Nephron (organoid): ENCODE measurements around the gene PPP1R12C.

Experiments
- H3K27ac Mint-ChIP-seq, 3 experiments: 2 replicates each; pipeline ENCODE4 v1.8.0; 2020; ENCODE audit warnings: mixed read lengths in 3 of 3, mild to moderate bottlenecking in 2 of 3, moderate library complexity in 1 of 3
- H3K27me3 Mint-ChIP-seq: 2 replicates; pipeline ENCODE4 v1.8.0; 2021; ENCODE audit warnings: low read depth, mild to moderate bottlenecking, moderate library complexity, mixed read lengths
- H3K36me3 Mint-ChIP-seq: 2 replicates; pipeline ENCODE4 v1.8.0; 2020; ENCODE audit warnings: low read depth, mixed read lengths
- H3K4me1 Mint-ChIP-seq: 2 replicates; pipeline ENCODE4 v1.8.0; 2020; ENCODE audit warnings: mixed read lengths
- H3K4me3 Mint-ChIP-seq, 3 experiments: 2 replicates each; pipeline ENCODE4 v1.8.0; 2020; ENCODE audit warnings: mild to moderate bottlenecking in 3 of 3, mixed read lengths in 3 of 3, moderate library complexity in 2 of 3
- H3K9me3 Mint-ChIP-seq: 2 replicates; pipeline ENCODE4 v1.8.0; 2020; ENCODE audit warnings: mixed read lengths
- CTCF ChIP-seq, 3 experiments: fragments of 200-600 bp; sonication (generic); IDR thresholded peaks; one replicate each; pipeline ENCODE4 v1.5.0; 2021; ENCODE audit warnings: antibody characterized with exemption in 3 of 3; ENCODE audit not compliant: unreplicated experiment in 3 of 3

The PPP1R12C gene

GRCh38 chr19:55044286-55044685, 73.2 kb downstream of the PPP1R12C start:
- H3K36me3 Mint-ChIP-seq = peaks cover 36% of the 10 kb centered on the region
- no peak overlapping the region for H3K27ac Mint-ChIP-seq
- no peaks in the 10 kb centered on the region for H3K9me3 Mint-ChIP-seq
- TF ChIP-seq CTCF (IDR thresholded peaks at IDR 0.05; ENCODE audit: unreplicated experiment in 3 of 3) = no peak
- H3K4me1 Mint-ChIP-seq = no peaks in the 10 kb centered on the region
- H3K27me3 Mint-ChIP-seq = no peaks in the 10 kb centered on the region
- no peak overlapping the region for H3K4me3 Mint-ChIP-seq

- Mint-ChIP-seq H3K4me3 (no peak overlapping the region), H3K27ac (no peak overlapping the region), H3K4me1 (no peaks in the 10 kb centered on the region), H3K36me3 (peaks cover 26% of the 10 kb centered on the region), H3K9me3 (no peaks in the 10 kb centered on the region), H3K27me3 (no peaks in the 10 kb centered on the region)
- TF ChIP-seq CTCF (IDR thresholded peaks at IDR 0.05; ENCODE audit: unreplicated experiment in 3 of 3) = no peak
Observed at GRCh38 chr19:55042688-55043087, 74.7 kb downstream of the PPP1R12C start.

GRCh38 chr19:55042344-55042678, 75.1 kb downstream of the PPP1R12C start:
- H3K27ac Mint-ChIP-seq = no peak overlapping the region

GRCh38 chr19:55041627-55042343, 75.7 kb downstream of the PPP1R12C start:
- Mint-ChIP-seq H3K36me3 (peaks cover 26% of the 10 kb centered on the region), H3K27me3 (no peaks in the 10 kb centered on the region), H3K4me3 (no peak overlapping the region), H3K9me3 (no peaks in the 10 kb centered on the region), H3K27ac (no peak overlapping the region), H3K4me1 (no peaks in the 10 kb centered on the region)
- no peak for TF ChIP-seq CTCF (IDR thresholded peaks at IDR 0.05; ENCODE audit: unreplicated experiment in 3 of 3)

More at GRCh38 chr19:55042344-55042678, 75.1 kb downstream of the PPP1R12C start:
- Mint-ChIP-seq H3K9me3 (no peaks in the 10 kb centered on the region), H3K4me3 (no peak overlapping the region), H3K4me1 (no peaks in the 10 kb centered on the region), H3K27me3 (no peaks in the 10 kb centered on the region), H3K36me3 (peaks cover 26% of the 10 kb centered on the region)
- TF ChIP-seq CTCF (IDR thresholded peaks at IDR 0.05; ENCODE audit: unreplicated experiment in 3 of 3) = no peak

- H3K27ac Mint-ChIP-seq = no peak overlapping the region
- peaks cover 26% of the 10 kb centered on the region for H3K36me3 Mint-ChIP-seq
- H3K9me3 Mint-ChIP-seq = no peaks in the 10 kb centered on the region
- no peak for TF ChIP-seq CTCF (IDR thresholded peaks at IDR 0.05; ENCODE audit: unreplicated experiment in 3 of 3)
- no peak overlapping the region for H3K4me3 Mint-ChIP-seq
- no peaks in the 10 kb centered on the region for H3K4me1 Mint-ChIP-seq
- no peaks in the 10 kb centered on the region for H3K27me3 Mint-ChIP-seq
Observed at GRCh38 chr19:55041244-55041626, 76.2 kb downstream of the PPP1R12C start.
